Measurements from ENCODE around the gene ANGEL2.

DNA sequence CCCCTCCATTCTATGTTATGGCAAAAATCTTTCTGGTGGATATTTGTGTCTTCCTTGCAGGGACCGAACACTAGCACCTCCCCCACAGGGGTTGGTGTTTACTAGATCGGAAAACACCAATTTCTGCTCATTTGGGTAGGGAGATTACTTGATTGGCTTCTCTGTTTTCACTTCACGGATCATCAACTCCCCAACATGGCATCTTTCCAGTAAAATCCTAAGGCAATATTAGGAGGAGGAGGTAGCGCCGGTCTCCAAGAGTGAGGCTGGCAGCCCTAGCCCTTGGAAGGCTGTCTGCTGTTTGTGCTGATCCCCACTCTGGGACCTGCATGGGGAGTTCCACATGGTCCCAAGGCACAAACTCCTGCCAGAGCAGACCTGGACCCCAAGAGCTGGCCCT is 53.2 kb downstream of the ANGEL2 start:
- TF ChIP-seq, protein P1, sequence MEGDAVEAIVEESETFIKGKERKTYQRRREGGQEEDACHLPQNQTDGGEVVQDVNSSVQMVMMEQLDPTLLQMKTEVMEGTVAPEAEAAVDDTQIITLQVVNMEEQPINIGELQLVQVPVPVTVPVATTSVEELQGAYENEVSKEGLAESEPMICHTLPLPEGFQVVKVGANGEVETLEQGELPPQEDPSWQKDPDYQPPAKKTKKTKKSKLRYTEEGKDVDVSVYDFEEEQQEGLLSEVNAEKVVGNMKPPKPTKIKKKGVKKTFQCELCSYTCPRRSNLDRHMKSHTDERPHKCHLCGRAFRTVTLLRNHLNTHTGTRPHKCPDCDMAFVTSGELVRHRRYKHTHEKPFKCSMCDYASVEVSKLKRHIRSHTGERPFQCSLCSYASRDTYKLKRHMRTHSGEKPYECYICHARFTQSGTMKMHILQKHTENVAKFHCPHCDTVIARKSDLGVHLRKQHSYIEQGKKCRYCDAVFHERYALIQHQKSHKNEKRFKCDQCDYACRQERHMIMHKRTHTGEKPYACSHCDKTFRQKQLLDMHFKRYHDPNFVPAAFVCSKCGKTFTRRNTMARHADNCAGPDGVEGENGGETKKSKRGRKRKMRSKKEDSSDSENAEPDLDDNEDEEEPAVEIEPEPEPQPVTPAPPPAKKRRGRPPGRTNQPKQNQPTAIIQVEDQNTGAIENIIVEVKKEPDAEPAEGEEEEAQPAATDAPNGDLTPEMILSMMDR (IDR thresholded peaks at IDR 0.05; ENCODE audit: poor library complexity), result no peak
- TF ChIP-seq EZH2phosphoT487 (IDR thresholded peaks at IDR 0.05; ENCODE audit: low read depth, severe bottlenecking, unreplicated experiment), result no peak
- TF ChIP-seq EZH2 (IDR thresholded peaks at IDR 0.05; ENCODE audit: borderline replicate concordance), result no peak
